SH-SY5Y (cell line): ENCODE measurements around the gene LHFPL3.

ENCODE experiments used
- GATA2 ChIP-seq: IDR thresholded peaks from 2 replicates; pipeline ENCODE4 v1.6.1; 2011; ENCODE audit warnings: mild to moderate bottlenecking, low read depth, low read length
- GATA3 ChIP-seq: IDR thresholded peaks from 2 replicates; pipeline ENCODE4 v1.6.1; 2011; ENCODE audit warnings: low read depth, mild to moderate bottlenecking, low read length, moderate library complexity

DNA sequence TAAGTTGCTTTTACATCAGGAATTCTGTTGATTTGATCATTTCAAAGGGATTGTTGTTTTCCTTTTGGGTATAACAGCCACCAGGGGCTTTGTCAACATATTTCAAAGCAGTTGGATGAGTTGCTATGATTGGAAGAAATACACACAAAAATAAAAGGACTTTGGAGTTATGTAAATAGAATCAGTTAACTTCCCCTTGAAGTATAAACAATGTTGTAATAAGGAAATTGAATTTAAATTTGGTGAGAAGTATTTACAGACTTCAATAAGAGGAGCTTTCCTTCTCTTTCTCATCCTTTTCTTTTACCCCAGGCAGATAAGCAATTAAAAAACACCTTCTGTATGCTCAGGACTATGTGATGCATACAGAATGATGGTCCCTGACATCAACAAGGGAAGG lies 199.7 kb downstream of the LHFPL3 start:
- no peak for TF ChIP-seq GATA3
- TF ChIP-seq GATA2: no peak
